Measurements from ENCODE around the gene WDR45B. TPM values are rescaled to one million over a fixed set of nuclear protein-coding genes. Genes with fewer than 3 reads are reported as not detected.

Gene WDR45B
- total RNA-seq, 2 donors from 2014 or later: 65.6 to 67.1 TPM

- DNase-seq (no peak), ATAC-seq (no peak)
- Mint-ChIP-seq H3K4me3 (no peak overlapping the region), H3K27me3 (no peaks in the 10 kb centered on the region), H3K27ac (no peak overlapping the region), H3K4me1 (peaks cover 4% of the 10 kb centered on the region), H3K36me3 (ENCODE audit: low read depth) (peaks cover 6% of the 10 kb centered on the region)
- H3K9me3 ChIP-seq (ENCODE audit: control insufficient read depth, low read length, poor library complexity, severe bottlenecking): no peaks in the 10 kb centered on the region
These were observed 38.4 kb upstream of the WDR45B start for GRCh38 chr17:82686366-82687324.

GRCh38 chr17:82685291-82685690 is 37.0 kb upstream of the WDR45B start:
- Mint-ChIP-seq H3K36me3 (ENCODE audit: low read depth) (peaks cover 4% of the 10 kb centered on the region), H3K27me3 (no peaks in the 10 kb centered on the region), H3K4me3 (no peak overlapping the region), H3K27ac (no peak overlapping the region), H3K4me1 (peaks cover 4% of the 10 kb centered on the region)
- ATAC-seq (no peak), DNase-seq (no peak)
- no peaks in the 10 kb centered on the region for H3K9me3 ChIP-seq (ENCODE audit: control insufficient read depth, low read length, poor library complexity, severe bottlenecking)

- Mint-ChIP-seq H3K4me1 (no peaks in the 10 kb centered on the region), H3K36me3 (ENCODE audit: low read depth) (no peaks in the 10 kb centered on the region), H3K27me3 (no peaks in the 10 kb centered on the region), H3K27ac (no peak overlapping the region), H3K4me3 (no peak overlapping the region)
- no peaks in the 10 kb centered on the region for H3K9me3 ChIP-seq (ENCODE audit: control insufficient read depth, low read length, poor library complexity, severe bottlenecking)
- no peak for ATAC-seq
- DNase-seq: no peak
These were observed 36.1 kb upstream of the WDR45B start for GRCh38 chr17:82684228-82684841.

- Mint-ChIP-seq H3K27ac (no peak overlapping the region), H3K4me1 (no peaks in the 10 kb centered on the region), H3K36me3 (ENCODE audit: low read depth) (no peaks in the 10 kb centered on the region), H3K4me3 (no peak overlapping the region), H3K27me3 (no peaks in the 10 kb centered on the region)
- no peaks in the 10 kb centered on the region for H3K9me3 ChIP-seq (ENCODE audit: control insufficient read depth, low read length, poor library complexity, severe bottlenecking)
- ATAC-seq (no peak), DNase-seq (no peak)
These were observed 35.3 kb upstream of the WDR45B start for GRCh38 chr17:82683534-82683933.

- Mint-ChIP-seq H3K4me1 (no peaks in the 10 kb centered on the region), H3K27me3 (no peaks in the 10 kb centered on the region), H3K4me3 (no peak overlapping the region), H3K27ac (no peak overlapping the region), H3K36me3 (ENCODE audit: low read depth) (no peaks in the 10 kb centered on the region)
- DNase-seq: no peak
- no peaks in the 10 kb centered on the region for H3K9me3 ChIP-seq (ENCODE audit: control insufficient read depth, low read length, poor library complexity, severe bottlenecking)
- ATAC-seq: no peak
These were observed 33.3 kb upstream of the WDR45B start for GRCh38 chr17:82681547-82681946.

GRCh38 chr17:82679586-82680465 is 31.6 kb upstream of the WDR45B start:
- ATAC-seq: no peak
- no peaks in the 10 kb centered on the region for H3K27me3 Mint-ChIP-seq
- H3K4me3 Mint-ChIP-seq: no peak overlapping the region

GRCh38 chr17:82678265-82678891 is 30.1 kb upstream of the WDR45B start:
- Mint-ChIP-seq H3K4me1 (peaks cover under 1% of the 10 kb centered on the region), H3K27ac (no peak overlapping the region), H3K27me3 (no peaks in the 10 kb centered on the region), H3K36me3 (ENCODE audit: low read depth) (no peaks in the 10 kb centered on the region), H3K4me3 (no peak overlapping the region)
- no peaks in the 10 kb centered on the region for H3K9me3 ChIP-seq (ENCODE audit: control insufficient read depth, low read length, poor library complexity, severe bottlenecking)
- no peak for DNase-seq
- ATAC-seq: no peak

More at GRCh38 chr17:82679586-82680465, 31.6 kb upstream of the WDR45B start:
- no peaks in the 10 kb centered on the region for H3K36me3 Mint-ChIP-seq (ENCODE audit: low read depth)
- H3K27ac Mint-ChIP-seq: no peak overlapping the region
- no peaks in the 10 kb centered on the region for H3K4me1 Mint-ChIP-seq
- H3K9me3 ChIP-seq (ENCODE audit: control insufficient read depth, low read length, poor library complexity, severe bottlenecking): no peaks in the 10 kb centered on the region
- DNase-seq: no peak

GRCh38 chr17:82677353-82677925 is 29.2 kb upstream of the WDR45B start:
- no peak overlapping the region for H3K27ac Mint-ChIP-seq
- no peaks in the 10 kb centered on the region for H3K36me3 Mint-ChIP-seq (ENCODE audit: low read depth)
- H3K27me3 Mint-ChIP-seq: no peaks in the 10 kb centered on the region
- DNase-seq (no peak), ATAC-seq (no peak)
- H3K4me3 Mint-ChIP-seq: peak overlapping the region; percentile 12
- no peaks in the 10 kb centered on the region for H3K9me3 ChIP-seq (ENCODE audit: control insufficient read depth, low read length, poor library complexity, severe bottlenecking)
- peaks cover 3% of the 10 kb centered on the region for H3K4me1 Mint-ChIP-seq

GRCh38 chr17:82675476-82676245 is 27.4 kb upstream of the WDR45B start:
- H3K9me3 ChIP-seq (ENCODE audit: control insufficient read depth, low read length, poor library complexity, severe bottlenecking): no peaks in the 10 kb centered on the region
- DNase-seq (no peak), ATAC-seq (no peak)
- peaks cover 12% of the 10 kb centered on the region for H3K4me1 Mint-ChIP-seq
- no peaks in the 10 kb centered on the region for H3K36me3 Mint-ChIP-seq (ENCODE audit: low read depth)
- H3K27ac Mint-ChIP-seq: no peak overlapping the region
- H3K27me3 Mint-ChIP-seq: no peaks in the 10 kb centered on the region
- H3K4me3 Mint-ChIP-seq: no peak overlapping the region

- no peak overlapping the region for H3K4me3 Mint-ChIP-seq
- H3K9me3 ChIP-seq (ENCODE audit: control insufficient read depth, low read length, poor library complexity, severe bottlenecking): no peaks in the 10 kb centered on the region
- ATAC-seq (no peak), DNase-seq (no peak)
- no peaks in the 10 kb centered on the region for H3K36me3 Mint-ChIP-seq (ENCODE audit: low read depth)
- no peak overlapping the region for H3K27ac Mint-ChIP-seq
- peaks cover 12% of the 10 kb centered on the region for H3K4me1 Mint-ChIP-seq
- H3K27me3 Mint-ChIP-seq: no peaks in the 10 kb centered on the region
These were observed 26.6 kb upstream of the WDR45B start for GRCh38 chr17:82674656-82675475.

GRCh38 chr17:82670661-82671450 is 22.6 kb upstream of the WDR45B start:
- no peaks in the 10 kb centered on the region for H3K36me3 Mint-ChIP-seq (ENCODE audit: low read depth)
- no peak overlapping the region for H3K4me3 Mint-ChIP-seq
- no peak for DNase-seq
- no peak overlapping the region for H3K27ac Mint-ChIP-seq
- no peak for ATAC-seq
- H3K27me3 Mint-ChIP-seq: no peaks in the 10 kb centered on the region
- no peaks in the 10 kb centered on the region for H3K9me3 ChIP-seq (ENCODE audit: control insufficient read depth, low read length, poor library complexity, severe bottlenecking)
- H3K4me1 Mint-ChIP-seq: peaks cover 18% of the 10 kb centered on the region

All from T-helper 17 cell (primary cell).